HEK293T (cell line): ENCODE data around the gene RNU5B-1.

Experiments used
- CTCF ChIA-PET: fragments of 350-600 bp; formaldehyde crosslinking; extraction: SDS; loops from one replicate; lab custom pipeline; 2021; ENCODE audit warnings: antibody characterized with exemption, inconsistent platforms; lab: Yijun Ruan, JAX
- POLR2A ChIA-PET: fragments of 350-600 bp; formaldehyde crosslinking; extraction: SDS; loops from one replicate; lab custom pipeline; 2020; ENCODE audit warnings: antibody characterized with exemption, inconsistent platforms; lab: Yijun Ruan, JAX
- DNase-seq: peaks from one replicate; pipeline ENCODE4 v3.0.0; 2012; ENCODE audit warnings: mixed read lengths; ENCODE audit errors: extremely low spot score
- ARNT ChIP-seq: fragments of 450-650 bp; IDR thresholded peaks from 2 replicates; pipeline ENCODE4 v1.6.1; 2017; ENCODE audit warnings: mild to moderate bottlenecking
- BHLHE40 ChIP-seq: fragments of 450-650 bp; IDR thresholded peaks from 2 replicates; pipeline ENCODE4 v1.6.1; 2016; ENCODE audit warnings: mild to moderate bottlenecking, moderate library complexity, borderline replicate concordance
- CTBP1 ChIP-seq: fragments of 450-650 bp; IDR thresholded peaks from 2 replicates; pipeline ENCODE4 v1.6.1; 2016; ENCODE audit warnings: borderline replicate concordance
- ELF4 ChIP-seq: fragments of 450-650 bp; IDR thresholded peaks from 2 replicates; pipeline ENCODE4 v1.6.1; 2017; ENCODE audit warnings: antibody characterized with exemption
- FOXA1 ChIP-seq: fragments of 450-650 bp; IDR thresholded peaks from 2 replicates; pipeline ENCODE4 v1.6.1; 2016; ENCODE audit warnings: mild to moderate bottlenecking
- FOXK2 ChIP-seq: fragments of 450-650 bp; IDR thresholded peaks from 2 replicates; pipeline ENCODE4 v1.6.1; 2016; ENCODE audit warnings: mild to moderate bottlenecking
- FOXM1 ChIP-seq: fragments of 450-650 bp; IDR thresholded peaks from 2 replicates; pipeline ENCODE4 v1.6.1; 2017; ENCODE audit warnings: mild to moderate bottlenecking, borderline replicate concordance
- HDGF ChIP-seq: fragments of 450-650 bp; IDR thresholded peaks from 2 replicates; pipeline ENCODE4 v1.6.1; 2017; ENCODE audit warnings: antibody characterized with exemption, borderline replicate concordance
- L3MBTL2 ChIP-seq: fragments of 450-650 bp; conservative IDR thresholded peaks from 2 replicates; pipeline ENCODE4 v1.6.1; 2016; ENCODE audit warnings: mild to moderate bottlenecking
- LEF1 ChIP-seq: fragments of 450-650 bp; IDR thresholded peaks from 2 replicates; pipeline ENCODE4 v1.6.1; 2017; ENCODE audit warnings: mild to moderate bottlenecking, borderline replicate concordance
- NFRKB ChIP-seq: fragments of 450-650 bp; IDR thresholded peaks from 2 replicates; pipeline ENCODE4 v1.6.1; 2016; ENCODE audit warnings: mild to moderate bottlenecking, moderate library complexity
- PKNOX1 ChIP-seq: fragments of 450-650 bp; IDR thresholded peaks from 2 replicates; pipeline ENCODE4 v1.6.1; 2016
- SP1 ChIP-seq: fragments of 450-650 bp; IDR thresholded peaks from 2 replicates; pipeline ENCODE4 v1.6.1; 2017
- SUZ12 ChIP-seq: fragments of 450-650 bp; IDR thresholded peaks from 2 replicates; pipeline ENCODE4 v1.6.1; 2016; ENCODE audit warnings: mild to moderate bottlenecking
- TARDBP ChIP-seq: fragments of 450-650 bp; IDR thresholded peaks from 2 replicates; pipeline ENCODE4 v1.6.1; 2016
- ZNF384 ChIP-seq: fragments of 450-650 bp; IDR thresholded peaks from 2 replicates; pipeline ENCODE4 v1.6.1; 2016

Gene RNU5B-1

GRCh38 chr15:65305776-65306175, 1.3 kb downstream of the RNU5B-1 start:
- TF ChIP-seq FOXK2 (no peak), L3MBTL2 (no peak), BHLHE40 (no peak), SUZ12 (no peak), LEF1 (no peak), CTBP1 (no peak), FOXA1 (no peak), FOXM1 (no peak), TARDBP (no peak), ELF4 (no peak)
- no peak for DNase-seq
- POLR2A ChIA-PET, result interaction anchor here (0.7 to 3.3 kb wide), 7 partner anchors 9 to 480 kb away, joined by 3 to 71 read pairs (median 24); partner anchors contain the start of genes CLPX, IGDCC3 and PARP16
- CTCF ChIA-PET, result interaction anchor here (1.3 to 2.2 kb wide), 2 partner anchors 8 to 80 kb away, joined by 4 to 8 read pairs; no protein-coding TSS in a partner anchor

- ChIA-PET CTCF (interaction anchor here (2.2 kb wide), 1 partner anchor 79 kb away, joined by 8 read pairs; no protein-coding TSS in a partner anchor), POLR2A (interaction anchor here (1.4 to 3.3 kb wide), 4 partner anchors 9 to 121 kb away, joined by 5 to 71 read pairs (median 32); partner anchors contain the start of genes CLPX and PARP16)
- TF ChIP-seq FOXM1, result no peak
- TF ChIP-seq ZNF384, result no peak
- TF ChIP-seq ELF4, result no peak
- no peak for TF ChIP-seq LEF1
- TF ChIP-seq TARDBP, result no peak
- TF ChIP-seq CTBP1, result no peak
- no peak for TF ChIP-seq FOXK2
- TF ChIP-seq SUZ12, result no peak
- TF ChIP-seq FOXA1, result no peak
- no peak for TF ChIP-seq ARNT
- no peak for TF ChIP-seq PKNOX1
- no peak for TF ChIP-seq SP1
- no peak for TF ChIP-seq NFRKB
- no peak for TF ChIP-seq L3MBTL2
- no peak for TF ChIP-seq BHLHE40
- TF ChIP-seq HDGF, result no peak
- no peak for DNase-seq
Measured at GRCh38 chr15:65306551-65306950, 2.1 kb downstream of the RNU5B-1 start.

GRCh38 chr15:65307978-65308377, 3.5 kb downstream of the RNU5B-1 start:
- ChIA-PET CTCF (interaction anchor here (1.5 kb wide), 1 partner anchor 78 kb away, joined by 5 read pairs; no protein-coding TSS in a partner anchor), POLR2A (no interaction called here)
- DNase-seq, result no peak
- TF ChIP-seq NFRKB, result no peak
- no peak for TF ChIP-seq SUZ12
- TF ChIP-seq FOXM1, result no peak
- no peak for TF ChIP-seq ELF4

DNA sequence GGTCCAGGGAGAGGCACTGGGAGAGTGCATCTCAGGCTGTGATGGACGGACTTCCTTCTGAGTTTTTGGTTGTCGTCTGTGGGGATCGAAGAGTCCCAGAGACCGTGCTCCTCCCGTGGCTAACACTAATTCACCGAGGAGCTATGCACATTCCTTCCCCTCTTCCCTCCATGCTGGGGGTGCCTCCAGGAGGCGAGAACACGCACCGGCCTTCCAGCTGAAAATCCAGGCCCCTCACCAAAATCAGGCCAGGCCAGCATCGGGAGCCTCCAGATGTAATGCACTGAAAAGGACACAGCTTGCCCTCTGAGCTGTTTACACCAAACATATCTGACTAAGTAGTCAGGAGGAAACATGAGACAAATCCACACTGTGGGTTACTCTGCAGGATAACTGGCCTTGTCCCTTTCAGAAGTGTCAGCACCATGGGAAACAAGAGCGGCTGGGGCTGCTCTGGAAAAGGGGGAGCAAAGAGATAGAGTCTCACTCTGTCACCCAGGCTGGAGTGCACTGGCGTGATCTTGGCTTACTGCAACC, 5.5 kb downstream of the RNU5B-1 start:
- CTCF ChIA-PET, result interaction anchor here (1.1 to 1.2 kb wide), 2 partner anchors 8 to 75 kb away, joined by 3 read pairs; no protein-coding TSS in a partner anchor
- POLR2A ChIA-PET, result interaction anchor here (1.1 kb wide), 1 partner anchor 24 kb away, joined by 3 read pairs; no protein-coding TSS in a partner anchor
- no peak for DNase-seq
- TF ChIP-seq ZNF384 (no peak), FOXM1 (no peak), FOXK2 (no peak), ELF4 (no peak), SP1 (no peak), LEF1 (no peak), FOXA1 (no peak)

DNA sequence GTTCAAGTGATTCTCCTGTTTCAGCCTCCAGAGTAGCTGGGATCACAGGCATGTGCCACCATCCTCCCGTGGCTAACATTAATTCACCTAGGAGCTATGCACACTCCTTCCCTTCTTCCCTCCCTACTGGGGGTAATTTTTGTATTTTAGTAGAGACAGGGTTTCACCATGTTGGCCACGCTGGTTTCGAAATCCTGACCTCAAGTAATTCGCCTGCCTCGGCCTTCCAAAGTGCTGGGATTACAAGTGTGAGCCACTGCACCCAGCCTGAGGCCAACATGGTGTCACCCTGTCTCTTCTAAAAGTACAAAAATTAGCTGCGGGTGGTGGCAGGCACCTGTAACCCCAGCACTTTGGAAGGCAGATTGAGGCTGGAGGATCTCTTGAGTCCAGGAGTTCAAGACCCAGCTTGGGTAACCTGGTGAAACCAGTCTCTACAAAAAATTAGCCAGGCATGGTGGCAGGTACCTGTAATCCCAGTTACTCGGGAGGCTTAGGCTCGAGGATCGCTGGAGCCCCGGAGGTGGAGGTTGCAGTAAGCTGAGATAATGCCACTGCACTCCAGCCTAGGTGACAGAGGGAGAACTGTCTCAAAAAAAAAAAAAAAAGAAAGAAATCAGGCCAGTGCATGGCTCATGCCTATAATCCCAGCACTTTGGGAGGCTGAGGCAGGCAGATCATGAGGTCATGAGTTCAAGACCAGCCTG, 6.1 kb downstream of the RNU5B-1 start:
- DNase-seq, result no peak
- POLR2A ChIA-PET, result interaction anchor here (1.1 kb wide), 1 partner anchor 25 kb away, joined by 3 read pairs; no protein-coding TSS in a partner anchor
- CTCF ChIA-PET, result interaction anchor here (1.2 kb wide), 1 partner anchor 75 kb away, joined by 3 read pairs; no protein-coding TSS in a partner anchor
- TF ChIP-seq FOXA1 (no peak), PKNOX1 (no peak), SP1 (no peak), FOXM1 (no peak), L3MBTL2 (no peak), BHLHE40 (no peak), SUZ12 (no peak)

DNA sequence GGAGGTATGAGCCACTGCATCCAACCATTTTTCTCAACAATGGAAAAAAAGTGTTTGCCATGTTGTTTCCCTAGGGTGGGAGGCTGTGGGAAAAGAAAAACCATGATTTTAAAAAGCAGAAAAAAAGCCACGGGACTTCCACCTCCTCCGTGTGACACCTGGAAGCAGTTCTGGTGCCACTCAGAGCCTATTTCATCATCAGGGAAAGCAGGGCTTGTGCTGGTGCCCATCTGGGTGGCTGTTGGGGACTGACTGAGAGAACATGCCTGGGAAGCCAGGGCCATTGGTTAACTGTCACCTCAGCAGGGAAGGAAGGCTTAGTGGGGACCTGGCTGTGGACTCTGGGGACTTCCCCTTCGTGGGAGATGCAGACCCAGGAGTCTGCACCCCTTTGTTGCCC, 7.3 kb downstream of the RNU5B-1 start:
- DNase-seq, result peak; percentile 5
- ChIA-PET CTCF (interaction anchor here (0.8 to 1.1 kb wide), 2 partner anchors 89 to 138 kb away, joined by 3 read pairs; no protein-coding TSS in a partner anchor), POLR2A (no interaction called here)
- TF ChIP-seq TARDBP (no peak), FOXM1 (no peak), SP1 (no peak), HDGF (no peak), CTBP1 (no peak), LEF1 (no peak), BHLHE40 (no peak), ARNT (no peak), FOXK2 (no peak), NFRKB (no peak), ELF4 (no peak)
